Activated naive CD8-positive, alpha-beta T cell treated with anti-CD3 and anti-CD28 coated beads, Interleukin-2, amount 50 U/mL, for 24 hours (primary cell): ENCODE data around the gene PPFIA4.

Experiments used
- ATAC-seq: fragments of 150-1000 bp; cut with Tn5 transposase; one replicate; pipeline ENCODE4 v1.10.0; 2021
- DNase-seq: peaks from one replicate; pipeline ENCODE4 v3.0.0; 2021
- H3K27ac Mint-ChIP-seq: one replicate; pipeline ENCODE4 v1.8.0; 2021; ENCODE audit warnings: mild to moderate bottlenecking, mixed read lengths
- H3K27me3 Mint-ChIP-seq: one replicate; pipeline ENCODE4 v1.8.0; 2021; ENCODE audit warnings: mixed read lengths
- H3K36me3 Mint-ChIP-seq: one replicate; pipeline ENCODE4 v1.8.0; 2021; ENCODE audit warnings: low read depth, mixed read lengths
- H3K4me1 Mint-ChIP-seq: one replicate; pipeline ENCODE4 v1.8.0; 2021; ENCODE audit warnings: mixed read lengths
- H3K4me3 Mint-ChIP-seq: one replicate; pipeline ENCODE4 v1.8.0; 2021; ENCODE audit warnings: mild to moderate bottlenecking, moderate library complexity, mixed read lengths
- H3K9me3 Mint-ChIP-seq: one replicate; pipeline ENCODE4 v1.8.0; 2021; ENCODE audit warnings: mixed read lengths

The PPFIA4 gene

DNA sequence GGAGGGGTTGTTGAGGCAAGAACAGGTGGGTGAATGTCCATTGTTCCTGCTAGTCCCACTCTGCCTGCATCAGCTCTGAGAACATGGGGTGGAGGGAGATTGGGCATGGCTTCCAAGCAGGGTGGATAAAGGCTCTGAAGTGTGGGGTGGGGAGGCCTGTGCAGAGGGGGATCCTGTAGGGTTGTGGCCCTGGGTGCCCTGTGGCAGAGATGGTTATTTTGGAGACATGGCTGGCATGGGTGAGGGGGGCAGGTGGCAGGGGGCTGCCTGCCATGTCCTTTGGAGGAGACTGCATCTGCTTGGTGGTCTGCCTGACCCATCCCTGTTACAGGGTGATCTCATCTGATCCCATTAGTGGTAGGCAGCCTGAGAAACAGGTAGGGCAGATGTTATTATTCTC is 48.3 kb downstream of the PPFIA4 start:
- peaks cover 2% of the 10 kb centered on the region for H3K36me3 Mint-ChIP-seq
- H3K4me3 Mint-ChIP-seq: no peak overlapping the region
- ATAC-seq (no peak), DNase-seq (no peak)
- no peak overlapping the region for H3K27ac Mint-ChIP-seq
- peaks cover 43% of the 10 kb centered on the region for H3K27me3 Mint-ChIP-seq
- peaks cover 4% of the 10 kb centered on the region for H3K4me1 Mint-ChIP-seq
- H3K9me3 Mint-ChIP-seq: no peaks in the 10 kb centered on the region

DNA sequence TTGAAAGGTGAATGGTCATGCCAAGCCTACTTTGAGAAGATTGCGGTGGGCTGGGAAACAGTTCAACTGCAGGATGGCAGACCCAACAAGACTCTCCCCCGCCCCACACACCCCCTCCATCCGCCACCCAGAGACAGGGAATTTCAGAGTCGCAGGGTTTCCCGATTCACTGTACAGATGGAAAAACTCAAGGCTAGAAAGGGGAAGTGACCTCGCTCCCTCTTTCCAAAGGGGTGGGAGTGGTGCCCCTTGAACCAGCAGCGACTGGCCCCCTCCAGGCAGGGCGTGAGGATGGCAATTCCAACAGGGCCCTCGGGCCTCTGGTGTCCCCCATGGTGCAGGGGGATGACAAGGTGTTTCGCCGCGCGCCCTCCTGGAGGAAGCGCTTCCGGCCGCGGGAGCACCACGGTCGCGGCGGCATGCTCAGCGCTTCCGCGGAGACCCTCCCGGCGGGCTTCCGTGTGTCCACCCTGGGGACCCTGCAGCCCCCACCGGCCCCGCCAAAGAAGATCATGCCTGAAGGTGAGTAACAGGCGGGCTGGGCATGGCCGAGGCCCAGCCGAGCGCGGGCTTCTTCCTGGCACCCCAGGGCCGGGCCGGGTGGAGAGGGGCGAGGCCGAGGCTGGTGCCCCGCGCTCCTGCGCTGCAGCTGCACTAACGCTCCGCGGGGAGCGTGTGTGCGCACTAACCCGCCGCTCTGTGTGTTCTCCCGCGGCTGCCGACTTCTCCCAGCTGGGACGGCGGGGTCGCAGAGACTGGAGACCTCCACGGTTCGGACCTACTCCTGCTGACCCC is 49.1 kb downstream of the PPFIA4 start:
- Mint-ChIP-seq H3K27me3 (peaks cover 43% of the 10 kb centered on the region), H3K9me3 (no peaks in the 10 kb centered on the region), H3K27ac (no peak overlapping the region), H3K4me3 (no peak overlapping the region), H3K4me1 (peaks cover 4% of the 10 kb centered on the region), H3K36me3 (peaks cover 2% of the 10 kb centered on the region)
- ATAC-seq (peak; percentile 25), DNase-seq (peak; percentile 12)

DNA sequence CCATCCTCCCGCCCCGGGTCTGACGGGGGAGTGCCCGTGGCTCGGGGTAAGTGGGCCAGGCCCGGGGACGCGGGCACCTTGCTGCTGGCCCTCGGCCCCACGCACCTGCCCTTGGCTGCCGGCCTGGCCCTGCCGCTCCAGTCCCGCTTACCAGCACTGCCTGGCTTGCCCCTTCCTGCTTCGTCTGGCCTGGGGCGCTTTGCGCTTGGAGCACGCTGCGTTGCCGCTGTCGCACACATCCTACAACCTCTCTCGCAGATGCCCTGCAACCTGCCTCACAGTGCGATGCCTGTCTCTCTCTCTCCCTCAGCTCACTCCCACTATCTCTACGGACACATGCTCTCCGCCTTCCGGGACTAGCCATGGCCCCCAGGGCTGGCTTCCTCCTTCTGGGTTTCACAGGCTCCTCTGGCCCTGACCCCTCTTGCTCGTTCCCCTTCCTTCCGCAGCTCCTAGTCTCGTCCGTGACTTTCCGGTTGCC is 49.8 kb downstream of the PPFIA4 start:
- Mint-ChIP-seq H3K36me3 (peaks cover 2% of the 10 kb centered on the region), H3K27ac (no peak overlapping the region), H3K4me3 (peak overlapping the region; percentile 51), H3K27me3 (peaks cover 43% of the 10 kb centered on the region), H3K9me3 (no peaks in the 10 kb centered on the region), H3K4me1 (peaks cover 4% of the 10 kb centered on the region)
- ATAC-seq: peak; percentile 29
- no peak for DNase-seq

DNA sequence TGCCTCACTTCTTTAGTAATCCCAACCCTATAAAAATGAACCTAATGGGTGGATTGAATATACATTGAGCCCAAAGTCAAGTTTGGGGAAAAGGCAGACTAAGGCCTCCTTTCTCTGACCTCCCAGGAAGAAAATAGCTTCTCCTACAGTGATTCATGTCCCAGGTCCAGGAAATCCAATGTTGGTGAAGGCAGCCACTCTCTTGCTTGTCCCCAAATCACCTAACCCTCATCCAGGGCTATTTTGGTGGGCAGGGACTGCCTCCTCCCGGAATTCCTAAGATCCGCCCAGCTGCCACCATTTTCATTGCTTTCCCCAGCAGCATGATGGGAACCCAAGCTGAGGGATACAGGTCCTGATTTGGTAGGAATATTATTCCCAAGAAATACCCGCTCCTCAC is 51.1 kb downstream of the PPFIA4 start:
- H3K36me3 Mint-ChIP-seq: no peaks in the 10 kb centered on the region
- peaks cover 45% of the 10 kb centered on the region for H3K27me3 Mint-ChIP-seq
- no peaks in the 10 kb centered on the region for H3K9me3 Mint-ChIP-seq
- no peak for ATAC-seq
- no peak overlapping the region for H3K4me3 Mint-ChIP-seq
- H3K27ac Mint-ChIP-seq: no peak overlapping the region
- DNase-seq: no peak
- peaks cover 4% of the 10 kb centered on the region for H3K4me1 Mint-ChIP-seq

DNA sequence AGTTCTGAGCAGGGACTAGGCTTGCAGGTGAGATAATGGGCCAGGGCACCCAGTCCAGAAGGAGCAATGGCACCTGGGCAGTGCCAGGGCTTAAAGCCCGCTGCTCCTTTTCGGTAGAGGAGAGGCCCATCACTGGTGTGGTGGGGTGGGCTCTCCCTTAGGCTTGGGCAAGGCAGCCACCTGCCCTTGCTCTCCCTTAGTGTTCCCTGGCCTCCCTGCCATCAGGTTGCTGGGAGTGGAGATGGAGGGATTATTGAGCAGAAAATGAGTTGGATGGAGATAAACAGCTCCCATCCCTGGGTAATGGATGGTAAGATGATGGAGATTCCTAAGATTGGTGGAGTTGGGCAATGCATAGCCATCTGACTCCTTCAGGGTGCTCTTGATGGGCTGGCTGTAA is 51.7 kb downstream of the PPFIA4 start:
- Mint-ChIP-seq H3K9me3 (no peaks in the 10 kb centered on the region), H3K4me1 (peaks cover 4% of the 10 kb centered on the region), H3K36me3 (no peaks in the 10 kb centered on the region), H3K27me3 (peaks cover 44% of the 10 kb centered on the region), H3K4me3 (no peak overlapping the region), H3K27ac (no peak overlapping the region)
- DNase-seq: no peak
- no peak for ATAC-seq

GRCh38 chr1:203078478-203078877 is 52.2 kb downstream of the PPFIA4 start:
- ATAC-seq (no peak), DNase-seq (no peak)
- Mint-ChIP-seq H3K4me3 (no peak overlapping the region), H3K27me3 (peaks cover 38% of the 10 kb centered on the region), H3K9me3 (no peaks in the 10 kb centered on the region), H3K4me1 (peaks cover 4% of the 10 kb centered on the region), H3K27ac (no peak overlapping the region), H3K36me3 (no peaks in the 10 kb centered on the region)

- H3K4me3 Mint-ChIP-seq: no peak overlapping the region
- ATAC-seq: no peak
- no peaks in the 10 kb centered on the region for H3K9me3 Mint-ChIP-seq
- peaks cover 22% of the 10 kb centered on the region for H3K27me3 Mint-ChIP-seq
- H3K27ac Mint-ChIP-seq: no peak overlapping the region
- no peaks in the 10 kb centered on the region for H3K36me3 Mint-ChIP-seq
- no peak for DNase-seq
- peaks cover 4% of the 10 kb centered on the region for H3K4me1 Mint-ChIP-seq
These were observed 54.2 kb downstream of the PPFIA4 start for GRCh38 chr1:203080456-203080855.

DNA sequence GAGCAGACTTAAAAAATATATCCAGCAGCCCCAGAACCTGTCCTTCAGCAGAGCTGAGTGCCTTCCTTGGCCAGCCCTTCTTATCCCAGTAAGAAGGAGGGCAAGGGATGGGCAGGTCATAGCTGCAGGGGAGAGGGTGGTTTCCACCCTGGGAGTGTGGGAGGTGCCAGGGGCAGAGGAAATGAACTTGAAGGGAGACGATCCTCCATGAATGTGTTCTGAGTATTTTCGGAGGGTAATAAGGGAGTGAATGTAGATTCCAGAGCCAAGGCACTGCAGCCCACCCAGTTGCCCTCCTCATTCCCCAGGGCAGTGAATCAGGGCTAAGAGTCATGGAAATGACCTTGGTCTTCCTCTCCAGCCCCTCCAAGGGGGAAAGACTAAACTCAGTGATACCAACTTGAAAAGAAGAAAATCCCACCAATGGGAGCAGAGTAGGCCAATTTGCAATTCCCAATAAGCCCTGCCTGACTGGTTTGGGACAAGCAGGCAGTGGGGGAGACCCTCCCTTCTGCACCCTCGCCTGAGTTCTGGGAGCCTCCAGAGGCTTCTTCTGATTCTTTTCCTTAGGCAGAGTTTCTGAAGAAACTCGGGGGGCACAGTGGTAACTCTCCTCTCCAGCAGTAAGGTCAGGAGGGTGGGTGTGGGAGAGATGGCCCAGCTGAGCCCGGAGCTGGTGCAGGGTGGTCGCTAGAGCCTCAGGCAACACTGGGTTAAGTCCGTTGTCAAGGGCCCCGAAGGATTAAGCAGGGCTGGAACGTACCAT is 55.4 kb downstream of the PPFIA4 start:
- Mint-ChIP-seq H3K4me1 (no peaks in the 10 kb centered on the region), H3K36me3 (no peaks in the 10 kb centered on the region), H3K27me3 (peaks cover 15% of the 10 kb centered on the region), H3K9me3 (no peaks in the 10 kb centered on the region), H3K27ac (no peak overlapping the region), H3K4me3 (no peak overlapping the region)
- DNase-seq: no peak
- ATAC-seq: no peak

DNA sequence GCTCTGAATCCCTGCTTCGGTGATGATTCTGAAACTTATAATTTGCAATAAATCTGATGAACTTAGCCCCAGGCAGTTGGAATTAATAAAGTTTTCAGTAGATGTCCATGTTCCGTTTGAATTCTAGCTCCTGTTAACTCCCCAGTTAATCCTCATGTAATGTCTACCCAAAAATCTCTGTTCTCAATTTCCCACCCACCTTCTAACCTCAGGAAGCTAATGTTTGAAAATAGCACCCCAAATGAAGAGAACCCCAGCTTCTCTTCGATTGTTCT is 55.9 kb downstream of the PPFIA4 start:
- DNase-seq (no peak), ATAC-seq (no peak)
- no peak overlapping the region for H3K4me3 Mint-ChIP-seq
- no peaks in the 10 kb centered on the region for H3K4me1 Mint-ChIP-seq
- H3K36me3 Mint-ChIP-seq: no peaks in the 10 kb centered on the region
- no peaks in the 10 kb centered on the region for H3K9me3 Mint-ChIP-seq
- peaks cover 11% of the 10 kb centered on the region for H3K27me3 Mint-ChIP-seq
- H3K27ac Mint-ChIP-seq: no peak overlapping the region

- H3K4me3 Mint-ChIP-seq: no peak overlapping the region
- ATAC-seq: no peak
- H3K9me3 Mint-ChIP-seq: no peaks in the 10 kb centered on the region
- DNase-seq: no peak
- no peak overlapping the region for H3K27ac Mint-ChIP-seq
- H3K36me3 Mint-ChIP-seq: no peaks in the 10 kb centered on the region
- no peaks in the 10 kb centered on the region for H3K4me1 Mint-ChIP-seq
- peaks cover 8% of the 10 kb centered on the region for H3K27me3 Mint-ChIP-seq
These were observed 56.5 kb downstream of the PPFIA4 start for GRCh38 chr1:203082571-203083462.

- Mint-ChIP-seq H3K36me3 (no peaks in the 10 kb centered on the region), H3K9me3 (no peaks in the 10 kb centered on the region), H3K4me3 (no peak overlapping the region), H3K4me1 (no peaks in the 10 kb centered on the region), H3K27ac (no peak overlapping the region), H3K27me3 (peaks cover 3% of the 10 kb centered on the region)
- ATAC-seq: no peak
- DNase-seq: no peak
These were observed 57.2 kb downstream of the PPFIA4 start for GRCh38 chr1:203083463-203083921.

DNA sequence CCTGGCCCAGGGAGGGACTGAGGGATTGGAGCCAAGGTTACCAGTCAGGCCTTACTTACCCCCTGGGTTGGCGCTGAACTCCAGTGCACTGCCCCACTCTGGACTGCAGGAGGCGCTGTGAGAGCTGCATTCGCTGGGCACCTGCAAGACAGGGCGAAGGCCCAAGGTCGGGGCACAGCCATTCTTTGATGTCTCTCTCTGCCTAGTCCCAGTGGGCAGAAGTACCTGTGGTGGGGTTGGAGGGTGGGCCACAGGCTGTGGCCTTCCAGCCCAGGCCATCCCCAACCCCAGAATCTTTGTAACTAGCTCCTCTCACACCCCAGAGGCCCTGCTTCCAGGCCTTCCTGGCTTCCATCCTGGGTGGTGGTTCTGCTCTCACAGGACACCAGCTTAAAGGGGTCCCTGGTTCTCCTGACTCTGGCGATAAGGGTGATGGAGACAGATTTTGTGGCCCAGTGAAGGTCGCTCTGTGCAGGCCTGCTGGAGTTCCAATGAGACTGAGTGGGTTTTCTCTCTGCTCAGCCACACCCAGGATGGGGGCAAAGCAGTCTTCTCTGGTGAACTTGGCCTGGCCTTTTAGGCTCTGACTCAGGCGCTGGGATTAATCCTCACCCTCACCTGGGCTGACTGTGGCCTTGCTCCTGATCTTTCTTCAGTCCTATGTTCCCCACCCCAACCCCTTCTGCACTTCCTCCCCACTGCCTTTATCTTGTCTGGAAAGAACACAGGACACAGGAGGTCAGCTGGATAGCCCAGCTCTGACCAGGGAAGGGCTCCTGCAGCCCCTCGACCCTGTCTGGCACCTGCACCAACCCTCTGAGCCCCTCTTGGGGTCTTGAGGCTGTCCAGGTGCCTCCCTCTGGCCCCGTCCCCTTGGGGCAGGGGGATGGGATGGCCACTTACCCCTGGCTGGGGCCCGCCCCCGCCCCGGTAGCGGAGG is 58.6 kb downstream of the PPFIA4 start:
- ATAC-seq (peak; percentile 25), DNase-seq (peak; percentile 44)
- no peak overlapping the region for H3K4me3 Mint-ChIP-seq
- peaks cover 3% of the 10 kb centered on the region for H3K27me3 Mint-ChIP-seq
- no peaks in the 10 kb centered on the region for H3K9me3 Mint-ChIP-seq
- no peaks in the 10 kb centered on the region for H3K36me3 Mint-ChIP-seq
- no peaks in the 10 kb centered on the region for H3K4me1 Mint-ChIP-seq
- no peak overlapping the region for H3K27ac Mint-ChIP-seq

DNA sequence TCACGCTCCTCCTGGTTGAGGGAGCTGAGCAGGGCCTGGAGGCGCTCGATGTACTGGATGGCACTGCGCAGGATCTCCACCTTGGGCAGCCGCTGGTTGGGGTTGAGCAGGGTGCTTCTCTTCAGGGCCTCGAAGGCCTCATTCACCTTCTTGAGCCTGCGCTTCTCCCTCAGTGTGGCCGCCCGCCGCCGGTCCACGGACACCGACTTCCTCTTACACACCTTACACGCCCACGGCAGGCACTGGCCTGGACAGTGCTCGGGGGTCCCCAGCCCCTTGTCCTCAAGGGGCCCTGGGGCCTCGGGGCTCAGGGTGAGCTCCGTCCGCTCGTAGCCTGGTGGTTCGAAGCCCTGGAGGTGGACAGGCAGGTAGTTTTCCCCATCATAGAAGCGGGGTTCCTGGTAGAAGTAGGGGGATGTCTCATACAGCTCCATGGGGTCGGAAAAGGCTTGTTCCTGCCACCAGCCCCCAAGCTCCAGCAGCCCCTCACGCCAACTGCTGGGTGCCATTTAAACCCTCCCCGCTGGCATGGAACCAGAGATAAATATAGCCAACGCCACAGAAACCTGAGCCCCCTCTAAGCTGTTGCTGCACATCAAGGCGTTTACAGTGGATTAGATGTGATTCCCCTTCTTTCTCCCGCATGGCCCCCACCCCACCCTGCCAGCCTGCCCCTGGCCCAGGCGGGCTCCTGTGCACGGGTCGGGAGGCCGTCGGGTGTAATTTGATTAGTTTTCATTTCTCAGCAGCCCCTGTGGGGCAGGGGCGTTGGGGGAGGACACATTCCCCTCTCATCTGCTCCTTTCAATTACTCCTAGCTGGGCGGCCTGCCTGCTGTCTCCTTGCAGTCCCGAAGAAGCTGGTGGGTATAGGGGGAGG is 59.5 kb downstream of the PPFIA4 start, which contains the start of gene MYOG:
MYOG (minus strand) TSS at position 485 of the 879 bp plus-strand sequence; CDS start at position 434, 51 bp downstream.
- Mint-ChIP-seq H3K4me3 (no peak within 1 kb of the TSS), H3K36me3 (no peaks in the 10 kb centered on the region), H3K27ac (no peak within 1 kb of the TSS), H3K27me3 (peaks cover 7% of the 10 kb centered on the region), H3K9me3 (no peaks in the 10 kb centered on the region), H3K4me1 (no peaks in the 10 kb centered on the region)
- DNase-seq (no peak), ATAC-seq (no peak)
